HUES48 (cell line): ENCODE results near the gene QKI.
A peak's percentile ranks its signal among the peaks of the same experiment; 100 is the strongest.

Experiments used
- H3K27ac ChIP-seq: one replicate; pipeline ENCODE4 v1.7.0; 2013; ENCODE audit warnings: low read depth, low read length, inconsistent platforms
- H3K27me3 ChIP-seq: 2 replicates; pipeline ENCODE4 v1.6.1; 2013; ENCODE audit warnings: mild to moderate bottlenecking, low read length; ENCODE audit not compliant: control insufficient read depth, insufficient read depth
- H3K36me3 ChIP-seq: 2 replicates; pipeline ENCODE4 v1.6.1; 2013; ENCODE audit warnings: low read length; ENCODE audit not compliant: control insufficient read depth, insufficient read depth
- H3K4me1 ChIP-seq: 2 replicates; pipeline ENCODE4 v1.6.1; 2013; ENCODE audit warnings: mild to moderate bottlenecking, low read length; ENCODE audit not compliant: control insufficient read depth, insufficient read depth
- H3K4me3 ChIP-seq: 2 replicates; pipeline ENCODE4 v1.5.1; 2013; ENCODE audit warnings: mild to moderate bottlenecking, low read depth, low read length
- H3K9ac ChIP-seq: 2 replicates; pipeline ENCODE4 v1.6.1; 2013; ENCODE audit warnings: mild to moderate bottlenecking, low read depth, low read length, moderate library complexity
- H3K9me3 ChIP-seq: 2 replicates; pipeline ENCODE4 v1.6.1; 2013; ENCODE audit warnings: low read length; ENCODE audit not compliant: control insufficient read depth, insufficient read depth

The QKI gene

DNA sequence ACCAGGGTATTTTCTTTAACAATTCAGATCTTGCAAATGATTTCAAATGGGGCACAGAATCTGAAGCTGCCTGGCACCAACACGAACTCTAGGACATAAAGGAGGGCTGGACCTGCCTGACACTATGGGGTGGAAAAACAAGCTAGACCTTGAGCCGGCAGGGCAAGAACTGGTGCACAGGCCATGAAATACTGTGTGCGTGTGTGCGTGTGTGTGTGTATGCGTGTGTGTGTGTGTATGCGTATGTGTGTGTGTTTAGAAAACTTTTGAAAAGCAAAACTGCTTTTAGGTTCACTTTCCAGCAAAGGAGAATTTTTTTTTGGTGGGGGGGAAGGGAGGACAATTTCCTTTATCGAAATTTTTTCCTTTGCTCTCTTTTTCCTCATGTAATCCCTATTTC, 11.9 kb upstream of the QKI start:
- Histone ChIP-seq H3K4me1 (peaks cover 20% of the 10 kb centered on the region), H3K27me3 (no peaks in the 10 kb centered on the region), H3K27ac (no peak overlapping the region), H3K36me3 (no peaks in the 10 kb centered on the region), H3K4me3 (no peak overlapping the region), H3K9ac (no peak overlapping the region), H3K9me3 (no peaks in the 10 kb centered on the region)

DNA sequence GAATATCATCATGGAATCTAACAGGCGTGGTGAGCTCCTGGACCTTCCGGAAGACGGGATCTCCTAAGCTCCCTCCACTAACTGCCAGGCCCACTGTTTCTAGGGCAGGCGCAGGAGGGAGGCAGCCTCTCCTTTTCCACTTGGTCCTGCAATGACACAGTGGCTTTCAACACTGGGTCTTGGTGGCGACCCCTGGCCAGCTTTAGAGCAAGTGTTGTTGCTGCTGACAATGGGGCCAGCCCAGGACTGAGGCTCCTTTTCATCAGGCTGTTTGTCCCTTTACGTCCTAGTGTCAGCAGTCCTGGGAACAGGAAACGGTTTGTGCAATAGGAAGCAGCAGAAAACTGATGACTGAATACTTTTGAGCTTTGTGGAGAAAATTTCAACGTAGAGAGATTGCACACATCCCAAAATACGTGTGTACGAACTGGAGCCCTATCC, 9.7 kb upstream of the QKI start:
- peaks cover 18% of the 10 kb centered on the region for H3K4me1 ChIP-seq
- no peak overlapping the region for H3K4me3 ChIP-seq
- no peaks in the 10 kb centered on the region for H3K36me3 ChIP-seq
- no peaks in the 10 kb centered on the region for H3K9me3 ChIP-seq
- no peak overlapping the region for H3K27ac ChIP-seq
- no peak overlapping the region for H3K9ac ChIP-seq
- no peaks in the 10 kb centered on the region for H3K27me3 ChIP-seq

DNA sequence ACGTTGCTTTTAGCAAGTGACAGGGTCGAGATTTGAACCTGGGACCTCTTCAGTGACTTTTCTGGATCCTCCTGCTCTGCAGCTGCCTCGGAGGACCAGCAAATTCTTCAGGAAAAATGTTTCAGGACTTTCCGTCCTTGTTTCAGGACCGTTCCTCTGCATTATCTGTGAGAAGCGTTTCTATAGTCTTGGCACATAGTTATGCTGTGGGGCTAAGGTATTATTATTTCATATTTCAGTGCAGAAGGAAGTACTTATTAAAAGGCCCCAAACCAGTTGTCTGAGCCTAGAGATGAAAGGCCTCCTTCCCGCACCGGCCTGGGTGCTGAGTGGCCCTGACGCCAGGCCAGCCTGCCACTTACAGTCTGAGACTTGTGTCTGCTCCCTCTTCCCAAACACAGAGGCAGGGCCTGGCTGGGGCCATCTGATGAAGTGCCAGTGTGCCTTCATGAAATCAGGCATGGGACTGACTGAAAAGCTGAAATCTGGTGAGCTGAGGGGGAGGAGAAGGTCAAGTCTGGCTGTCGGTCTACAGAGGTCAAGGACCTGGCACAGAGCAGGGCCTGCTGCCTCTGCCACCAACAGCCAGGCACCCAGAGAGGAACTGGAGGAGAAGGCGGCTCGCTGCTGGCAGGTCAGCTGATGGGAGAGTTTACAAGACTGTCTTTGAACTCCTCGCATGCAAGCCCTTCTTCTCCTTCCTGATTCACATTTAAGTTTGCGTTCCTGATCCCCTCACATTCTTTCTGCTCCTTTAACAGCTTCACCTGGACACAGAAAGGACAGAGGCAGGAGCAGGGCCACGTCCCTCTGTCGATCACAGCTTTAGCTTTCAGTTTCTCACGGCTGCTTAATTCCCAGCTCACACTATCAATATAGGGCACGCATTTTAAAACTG, 8.9 kb upstream of the QKI start:
- H3K36me3 ChIP-seq = no peaks in the 10 kb centered on the region
- no peaks in the 10 kb centered on the region for H3K9me3 ChIP-seq
- no peak overlapping the region for H3K9ac ChIP-seq
- H3K4me3 ChIP-seq = no peak overlapping the region
- H3K27me3 ChIP-seq = no peaks in the 10 kb centered on the region
- H3K4me1 ChIP-seq = peaks cover 16% of the 10 kb centered on the region
- H3K27ac ChIP-seq = no peak overlapping the region

DNA sequence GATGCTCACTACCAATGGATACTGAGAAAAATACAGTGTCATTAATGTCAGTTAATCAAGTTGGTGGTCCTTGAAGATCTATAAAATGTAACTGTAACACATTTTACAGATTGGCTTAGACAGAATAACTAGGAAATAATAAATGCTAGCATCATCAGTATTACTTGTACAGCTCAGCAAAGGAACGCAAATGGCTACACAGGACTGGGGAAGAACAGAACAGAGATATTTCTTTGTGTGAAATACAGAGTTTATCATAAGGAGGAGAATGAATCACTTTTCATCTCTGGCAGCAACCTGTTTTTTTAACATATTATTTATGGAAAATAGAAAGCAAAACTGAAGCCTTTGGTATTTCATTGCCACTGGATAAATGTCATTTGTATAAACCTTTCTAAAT, 8.2 kb upstream of the QKI start:
- Histone ChIP-seq H3K4me3 (no peak overlapping the region), H3K27ac (no peak overlapping the region), H3K9me3 (no peaks in the 10 kb centered on the region), H3K27me3 (no peaks in the 10 kb centered on the region), H3K4me1 (peaks cover 14% of the 10 kb centered on the region), H3K9ac (no peak overlapping the region), H3K36me3 (no peaks in the 10 kb centered on the region)

DNA sequence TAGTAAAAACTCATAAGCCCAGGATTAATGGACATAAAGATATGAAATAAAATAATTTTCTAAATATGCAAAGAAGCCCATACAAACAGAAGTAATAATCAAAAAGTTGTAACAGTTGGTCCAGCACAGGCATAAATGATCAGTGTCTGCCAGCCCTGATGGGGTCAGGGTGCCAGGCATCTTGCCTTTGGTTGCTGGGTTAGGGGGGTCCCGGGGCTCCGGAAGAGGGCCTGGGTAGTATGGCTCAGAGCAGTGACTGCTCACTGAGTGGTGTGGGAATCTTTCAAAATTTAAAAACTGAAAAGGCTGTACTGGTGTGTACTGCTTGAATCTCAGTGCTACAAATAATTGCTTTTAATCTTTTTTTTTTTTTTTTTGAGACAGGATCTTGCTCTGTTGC, 7.7 kb upstream of the QKI start:
- no peak overlapping the region for H3K27ac ChIP-seq
- H3K36me3 ChIP-seq = no peaks in the 10 kb centered on the region
- H3K9ac ChIP-seq = no peak overlapping the region
- no peak overlapping the region for H3K4me3 ChIP-seq
- H3K4me1 ChIP-seq = peaks cover 10% of the 10 kb centered on the region; the same call in 1 of the 2 replicates
- no peaks in the 10 kb centered on the region for H3K9me3 ChIP-seq
- no peaks in the 10 kb centered on the region for H3K27me3 ChIP-seq

DNA sequence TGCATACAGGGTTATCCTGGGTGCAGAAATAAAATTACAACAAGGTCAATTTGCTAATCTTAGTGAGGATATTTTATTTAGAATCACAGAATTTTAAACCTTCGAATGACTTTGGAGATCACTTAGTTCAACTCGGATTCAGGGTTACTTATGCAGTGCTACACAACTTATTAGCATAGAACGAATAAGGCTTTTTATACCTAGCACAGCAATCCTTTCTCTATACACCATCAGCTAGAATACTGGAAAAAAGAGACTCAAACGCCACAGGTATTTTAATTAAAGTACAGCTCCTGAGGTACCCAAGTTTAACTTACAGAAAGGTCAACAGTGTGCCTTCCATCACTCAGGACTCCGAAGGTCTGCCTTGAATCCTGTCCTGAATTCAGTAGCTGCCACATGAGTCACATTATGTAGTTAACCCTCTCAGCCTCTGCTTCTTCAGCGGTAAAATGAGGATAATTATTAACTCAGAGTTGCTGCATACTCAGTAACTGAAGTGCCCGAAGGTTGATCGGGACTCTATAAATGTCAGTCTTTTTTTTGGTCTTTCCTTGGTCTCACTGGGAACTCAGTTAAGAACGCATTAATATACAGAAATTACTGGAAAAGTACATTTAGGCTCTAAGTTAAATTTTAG, 6.0 kb upstream of the QKI start:
- H3K9me3 ChIP-seq = no peaks in the 10 kb centered on the region
- no peaks in the 10 kb centered on the region for H3K27me3 ChIP-seq
- no peak overlapping the region for H3K27ac ChIP-seq
- no peaks in the 10 kb centered on the region for H3K36me3 ChIP-seq
- H3K4me3 ChIP-seq = no peak overlapping the region
- H3K9ac ChIP-seq = no peak overlapping the region
- H3K4me1 ChIP-seq = peaks cover 17% of the 10 kb centered on the region

DNA sequence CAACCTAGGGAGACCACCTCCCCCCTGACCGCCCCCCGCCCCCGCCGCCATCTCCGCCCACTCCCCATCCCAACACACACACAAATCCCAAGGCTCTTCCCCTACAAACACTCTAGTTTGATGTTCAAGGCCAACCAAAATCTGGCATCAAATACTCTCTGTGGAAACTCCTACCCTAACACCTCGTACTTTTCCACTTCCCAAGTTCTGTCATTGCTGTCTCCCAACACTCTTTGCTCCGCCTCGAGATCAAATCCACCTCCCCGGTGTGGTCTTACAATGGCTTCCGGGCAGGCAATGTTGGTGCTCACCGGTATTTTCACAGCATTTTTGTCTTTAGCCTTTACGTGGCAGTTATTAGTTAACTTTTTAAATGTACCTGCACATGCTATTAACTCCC, 4.8 kb upstream of the QKI start:
- Histone ChIP-seq H3K4me1 (peaks cover 17% of the 10 kb centered on the region), H3K9me3 (no peaks in the 10 kb centered on the region), H3K36me3 (no peaks in the 10 kb centered on the region), H3K4me3 (no peak overlapping the region), H3K27ac (no peak overlapping the region), H3K27me3 (no peaks in the 10 kb centered on the region), H3K9ac (no peak overlapping the region)

DNA sequence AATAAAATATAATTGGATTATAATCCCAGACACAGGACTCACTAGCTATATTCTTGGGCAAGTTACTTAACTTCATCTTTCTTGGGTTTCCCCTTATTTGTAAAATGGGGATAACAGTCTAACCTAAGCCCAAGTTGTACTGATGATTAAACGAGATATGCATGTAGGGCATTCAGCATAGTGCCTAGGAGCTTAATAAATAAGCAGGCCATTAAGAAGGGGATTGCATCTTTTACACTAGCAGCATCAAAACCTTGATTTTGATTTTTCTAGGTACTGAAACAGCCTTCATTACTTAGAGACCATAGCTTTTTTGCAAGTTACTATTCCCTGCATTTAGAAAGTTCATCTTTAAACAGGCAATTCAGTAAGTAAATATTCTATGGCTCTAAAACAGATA, 2.2 kb upstream of the QKI start:
- H3K4me3 ChIP-seq = peak overlapping the region; percentile 67
- peaks cover 12% of the 10 kb centered on the region for H3K4me1 ChIP-seq
- H3K27me3 ChIP-seq = no peaks in the 10 kb centered on the region
- no peaks in the 10 kb centered on the region for H3K9me3 ChIP-seq
- H3K9ac ChIP-seq = no peak overlapping the region
- no peak overlapping the region for H3K27ac ChIP-seq
- H3K36me3 ChIP-seq = no peaks in the 10 kb centered on the region

DNA sequence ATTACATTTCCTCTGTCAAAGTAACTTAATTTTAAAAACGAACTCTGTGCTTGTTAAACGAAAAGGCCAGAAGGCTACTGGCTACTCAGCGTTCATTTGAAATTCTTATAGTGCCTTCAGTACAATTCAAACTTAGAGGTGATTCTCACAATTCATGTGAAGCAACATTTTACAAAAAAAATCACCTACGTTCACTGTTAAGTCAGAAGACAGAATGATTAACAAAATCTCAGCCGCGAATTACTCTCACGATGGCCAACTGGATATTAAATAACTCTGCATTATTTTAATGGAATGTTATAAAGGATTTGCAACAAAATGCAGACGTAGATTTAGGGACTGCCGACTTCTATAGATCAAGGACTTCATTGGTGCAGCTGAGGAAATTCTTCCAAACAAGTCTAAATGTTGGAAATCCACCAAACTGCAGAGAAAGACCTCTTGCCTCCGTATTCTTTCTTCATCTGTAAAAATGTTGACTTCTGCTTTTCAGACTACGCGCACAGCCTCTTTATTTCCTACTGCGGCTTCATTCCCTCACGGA, 1.6 kb upstream of the QKI start:
- peaks cover 17% of the 10 kb centered on the region for H3K4me1 ChIP-seq
- H3K9ac ChIP-seq = peak overlapping the region; percentile 74
- H3K36me3 ChIP-seq = no peaks in the 10 kb centered on the region
- H3K4me3 ChIP-seq = peak overlapping the region; percentile 67
- H3K9me3 ChIP-seq = no peaks in the 10 kb centered on the region
- peak overlapping the region; percentile 90 for H3K27ac ChIP-seq
- no peaks in the 10 kb centered on the region for H3K27me3 ChIP-seq

DNA sequence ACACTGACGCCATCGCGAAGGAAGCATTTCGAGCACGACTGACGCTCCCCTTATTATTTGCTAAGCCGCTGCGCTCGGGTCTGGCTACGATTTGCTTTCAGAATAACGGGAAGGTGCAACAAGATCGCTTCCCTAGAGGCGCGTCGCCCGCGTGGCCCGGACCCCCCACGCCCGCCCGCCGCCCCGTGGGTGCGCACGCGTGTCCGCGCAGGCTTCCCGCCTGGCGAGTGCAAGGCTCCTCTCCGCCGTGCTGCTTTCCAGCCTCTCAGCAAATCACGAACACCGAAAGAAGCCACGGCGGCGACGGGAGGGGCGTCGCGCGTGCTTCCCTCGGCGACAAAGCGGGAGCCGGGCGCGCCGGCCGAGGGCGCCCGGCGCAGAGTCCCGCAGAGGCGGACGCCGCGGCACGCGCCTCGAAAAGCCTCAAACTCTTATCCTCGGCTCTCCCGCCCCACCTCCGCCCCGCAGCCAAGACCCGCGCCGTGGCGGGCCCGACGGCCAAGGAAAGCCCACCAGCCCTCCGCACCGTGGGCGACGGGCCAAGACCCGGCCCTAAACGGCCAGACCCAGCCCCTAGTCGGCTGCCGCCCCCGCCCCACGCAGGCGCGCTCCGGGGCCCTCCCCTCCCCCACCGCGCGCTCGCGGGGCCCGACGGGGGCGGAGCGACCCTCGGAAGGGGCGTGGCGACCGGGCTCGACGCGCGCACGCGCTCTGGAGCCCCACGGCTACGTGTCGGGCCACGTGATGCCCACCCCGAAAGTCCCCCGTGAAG, 987 bp upstream of the QKI start:
- H3K27me3 ChIP-seq = no peaks in the 10 kb centered on the region
- H3K4me3 ChIP-seq = peak overlapping the region; percentile 67
- H3K9ac ChIP-seq = peak overlapping the region; percentile 74
- H3K9me3 ChIP-seq = no peaks in the 10 kb centered on the region
- peaks cover 23% of the 10 kb centered on the region for H3K4me1 ChIP-seq
- H3K27ac ChIP-seq = peak overlapping the region; percentile 90
- H3K36me3 ChIP-seq = no peaks in the 10 kb centered on the region
